C1 segment of cervical spinal cord (tissue), 14 donors: ENCODE data around the gene SPTSSB.

Experiments
- DNase-seq, 14 donors: peaks; one replicate each; lab custom pipeline; 2025; lab: John Stamatoyannopoulos, UW

Gene SPTSSB

DNA sequence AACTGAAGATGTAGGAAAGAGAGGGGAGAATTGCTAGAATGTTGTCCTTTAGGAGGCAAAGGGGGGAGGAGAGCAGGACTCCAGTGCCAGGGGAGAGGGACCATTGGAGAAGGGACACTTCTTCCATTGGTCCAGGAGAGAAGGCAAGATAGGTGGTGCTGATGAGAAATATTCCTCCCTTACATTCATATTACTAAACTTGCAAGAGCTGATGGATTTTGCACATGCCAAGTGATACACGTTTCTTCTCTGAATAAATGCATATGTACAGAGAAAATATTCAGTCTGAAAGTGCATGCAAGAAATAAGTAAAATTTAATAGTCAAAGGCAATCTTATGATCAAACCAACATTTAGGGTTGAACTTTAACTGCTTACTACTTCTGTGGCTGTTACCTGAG is 21.5 kb upstream of the SPTSSB start:
- no peak for DNase-seq

DNA sequence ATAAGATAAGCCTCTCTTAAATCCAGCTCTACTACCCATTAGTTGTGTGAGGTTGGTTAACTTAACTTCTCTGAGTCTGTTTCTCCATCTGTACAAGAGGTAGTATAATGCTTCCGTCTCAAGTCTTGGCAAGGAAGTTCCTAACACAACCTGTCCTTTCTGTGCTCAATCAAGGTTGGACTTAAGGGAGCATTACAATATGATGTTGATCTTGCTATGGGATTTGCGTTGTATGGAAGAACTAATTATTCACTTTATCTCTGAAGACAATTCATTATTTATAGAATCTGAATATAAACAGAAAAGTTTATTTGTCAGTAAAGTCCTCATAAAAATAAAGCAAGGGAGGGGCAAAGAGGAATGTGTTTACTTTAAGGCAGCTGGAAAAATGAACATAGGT is 18.9 kb upstream of the SPTSSB start:
- DNase-seq, result no peak

DNA sequence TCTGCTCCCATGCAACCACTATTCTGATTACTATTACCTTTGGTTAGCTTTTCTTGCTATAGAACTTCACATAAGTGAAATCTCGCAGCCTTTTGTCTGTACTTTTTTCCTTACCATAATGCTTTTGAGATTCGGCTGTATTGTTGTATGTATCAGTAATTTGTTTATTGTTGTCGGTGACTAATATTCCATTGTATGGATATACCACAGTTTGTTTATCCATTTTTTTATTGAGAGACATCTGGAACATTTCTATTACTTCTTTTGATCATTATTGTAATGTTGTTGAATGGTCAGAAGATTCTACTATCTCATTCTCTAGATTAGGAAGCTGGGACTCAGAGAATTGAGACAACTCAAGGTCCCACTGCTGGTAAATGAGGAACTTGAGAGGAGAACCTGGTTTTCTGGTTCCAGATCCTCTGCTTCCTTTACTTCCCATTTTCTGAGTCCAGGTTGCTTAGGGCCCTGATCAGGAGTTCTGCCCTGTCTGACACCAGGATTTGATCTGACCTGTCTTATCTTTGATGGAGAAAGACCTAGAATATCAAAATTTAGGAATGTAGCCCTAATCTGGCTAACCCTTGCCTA is 18.2 kb upstream of the SPTSSB start:
- no peak for DNase-seq

DNA sequence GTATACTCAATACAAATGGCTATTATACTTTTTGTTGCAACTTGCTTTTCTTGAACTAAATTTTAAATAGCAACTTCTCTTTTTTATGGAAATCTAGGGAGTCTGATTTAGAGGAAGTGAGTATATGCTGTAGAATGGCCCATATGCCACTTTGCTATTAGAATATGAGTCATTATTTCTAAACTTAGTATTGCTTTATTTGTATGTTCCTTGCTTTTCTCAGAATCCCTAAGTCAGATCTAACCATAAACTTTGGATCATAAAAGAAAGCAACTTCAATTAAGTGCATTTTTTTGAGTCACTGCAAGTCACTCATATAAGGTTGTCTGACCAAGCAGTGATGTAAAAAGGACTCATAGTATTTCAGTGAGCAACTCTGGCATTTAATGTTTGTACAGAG is 17.5 kb upstream of the SPTSSB start:
- DNase-seq, result no peak

DNA sequence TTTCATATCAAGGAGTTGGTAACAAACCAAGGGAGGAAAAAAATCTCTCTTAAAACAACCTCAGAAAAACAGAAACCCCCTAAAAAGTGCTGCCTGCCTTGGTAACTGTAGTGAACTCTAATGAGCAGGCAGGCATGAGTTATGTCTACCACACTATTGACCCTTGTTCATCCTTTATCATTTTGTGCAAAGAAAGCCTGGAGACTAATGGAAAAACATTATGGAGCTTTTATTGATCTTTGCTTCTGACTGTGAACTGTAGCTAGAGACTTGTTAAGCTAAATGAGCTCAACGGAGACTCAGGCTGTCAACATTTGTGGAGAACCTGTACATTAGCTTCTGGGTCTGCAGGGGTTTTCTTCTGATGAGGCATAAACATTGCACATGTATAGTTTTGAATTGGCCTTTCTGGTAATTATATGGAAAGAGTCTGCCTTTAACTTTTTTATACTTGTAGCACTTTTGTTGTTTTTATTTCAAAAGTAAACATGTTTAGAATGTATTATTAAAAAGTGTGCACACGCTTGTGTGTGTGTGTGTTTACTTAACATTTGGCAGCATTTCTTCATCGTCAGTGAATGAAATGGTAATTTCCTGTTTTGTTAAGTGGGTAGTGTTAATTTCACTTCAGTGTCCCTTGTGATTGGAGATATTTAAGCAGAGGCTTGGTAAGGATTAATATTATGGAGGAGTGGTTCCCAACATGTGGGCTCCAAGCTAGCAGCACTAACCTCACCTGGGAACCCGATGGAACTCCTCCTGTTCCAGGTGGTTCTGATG is 15.9 kb upstream of the SPTSSB start:
- DNase-seq, result no peak

DNA sequence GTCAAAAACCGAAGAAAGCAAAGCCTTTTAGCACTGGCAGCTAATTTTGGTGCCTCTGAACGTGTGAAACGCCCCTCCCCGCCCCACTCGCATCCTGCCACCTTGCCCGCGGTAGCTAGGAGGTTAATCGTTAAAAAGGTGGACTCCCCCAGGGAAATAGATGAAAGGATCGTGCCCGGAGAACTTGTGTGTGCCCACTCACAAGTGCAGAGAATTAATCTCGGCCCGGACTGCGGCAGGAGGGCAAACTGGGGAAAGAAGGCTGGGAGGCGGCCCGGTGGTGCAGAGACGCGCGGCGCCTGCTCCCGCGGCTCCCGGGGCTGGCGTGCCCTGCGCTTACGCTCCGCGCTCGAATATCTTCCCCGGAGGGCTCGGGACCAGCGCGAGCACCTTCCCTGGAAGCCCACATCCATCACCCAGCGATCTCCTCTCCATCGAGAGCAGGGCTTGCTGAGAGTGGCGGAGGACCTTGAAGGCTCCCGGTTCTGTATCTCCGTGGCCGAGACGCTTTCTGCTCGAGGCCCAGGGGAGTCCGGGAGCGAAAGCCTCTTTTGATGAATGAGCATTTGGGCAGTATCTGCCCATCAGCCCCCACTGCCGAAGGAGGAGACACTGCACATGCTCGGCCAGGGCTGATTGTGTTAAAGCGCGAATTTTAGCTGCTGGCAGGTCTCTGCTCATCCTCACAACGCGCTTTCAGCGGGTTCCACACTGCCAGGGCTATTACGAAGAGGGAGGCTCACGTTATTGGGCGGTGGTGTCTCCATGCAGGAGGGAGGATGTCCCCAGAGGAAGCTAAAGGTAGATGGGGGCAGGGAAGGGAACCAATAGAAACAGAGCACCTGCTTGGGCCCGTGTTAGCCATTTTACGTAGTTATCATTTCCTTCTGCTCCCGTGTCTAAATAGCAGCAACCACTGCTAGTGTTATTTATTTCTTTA is 1.3 kb upstream of the SPTSSB start:
- DNase-seq, result peak in 8 of 14 donors; percentile 5 to 89 (median 24)

DNA sequence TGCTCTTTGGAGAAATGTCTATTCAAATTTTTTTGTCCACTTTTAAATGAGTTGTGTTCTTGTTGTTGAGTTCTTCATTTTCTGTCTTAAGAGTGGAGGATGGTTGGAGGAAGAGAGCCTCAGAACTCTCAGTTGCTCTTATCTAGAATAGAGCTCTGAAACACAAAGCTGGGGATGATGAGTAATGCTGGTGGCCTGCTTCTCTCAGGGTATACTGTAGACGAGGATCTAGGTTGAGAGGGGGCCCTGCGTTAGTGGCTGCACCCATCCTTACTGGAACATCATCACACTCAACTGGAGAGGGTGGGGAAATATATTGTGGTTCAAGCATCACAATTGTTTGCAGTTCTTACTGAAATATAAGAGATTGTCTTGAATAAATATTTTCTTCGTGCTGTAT is 1.8 kb downstream of the SPTSSB start:
- DNase-seq, result no peak

DNA sequence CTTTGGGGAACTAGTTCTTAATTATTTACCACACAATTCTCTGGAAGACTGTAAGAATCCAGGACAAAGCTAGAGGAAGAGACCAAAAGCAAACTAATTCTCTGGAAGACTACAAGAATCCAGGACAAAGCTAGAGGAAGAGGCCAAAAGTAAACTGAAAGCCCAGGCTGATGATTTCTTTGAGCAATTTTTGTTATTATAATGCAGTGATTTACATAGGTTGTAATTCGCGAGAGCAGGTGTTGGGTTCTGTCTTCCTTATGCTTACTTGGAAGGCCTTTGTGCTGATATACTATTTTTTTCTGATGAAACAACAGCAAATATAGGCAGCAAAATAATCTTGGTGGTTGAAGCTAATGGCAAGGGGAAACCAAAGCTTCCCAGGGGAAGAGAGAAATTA is 5.2 kb downstream of the SPTSSB start:
- DNase-seq, result no peak

- no peak for DNase-seq
Measured at GRCh38 chr3:161358488-161358887, 12.8 kb downstream of the SPTSSB start.

GRCh38 chr3:161356287-161356686 is 15.0 kb downstream of the SPTSSB start:
- DNase-seq, result no peak

- no peak for DNase-seq
Measured at GRCh38 chr3:161355508-161355907, 15.8 kb downstream of the SPTSSB start.

- no peak for DNase-seq
Measured at GRCh38 chr3:161354554-161354953, 16.8 kb downstream of the SPTSSB start.

GRCh38 chr3:161351330-161351729 is 20.0 kb downstream of the SPTSSB start:
- no peak for DNase-seq

- no peak for DNase-seq
Measured at GRCh38 chr3:161350916-161351315, 20.4 kb downstream of the SPTSSB start.

GRCh38 chr3:161349529-161350312 is 21.6 kb downstream of the SPTSSB start:
- peak in 1 of 14 donors; percentile 61 for DNase-seq

DNA sequence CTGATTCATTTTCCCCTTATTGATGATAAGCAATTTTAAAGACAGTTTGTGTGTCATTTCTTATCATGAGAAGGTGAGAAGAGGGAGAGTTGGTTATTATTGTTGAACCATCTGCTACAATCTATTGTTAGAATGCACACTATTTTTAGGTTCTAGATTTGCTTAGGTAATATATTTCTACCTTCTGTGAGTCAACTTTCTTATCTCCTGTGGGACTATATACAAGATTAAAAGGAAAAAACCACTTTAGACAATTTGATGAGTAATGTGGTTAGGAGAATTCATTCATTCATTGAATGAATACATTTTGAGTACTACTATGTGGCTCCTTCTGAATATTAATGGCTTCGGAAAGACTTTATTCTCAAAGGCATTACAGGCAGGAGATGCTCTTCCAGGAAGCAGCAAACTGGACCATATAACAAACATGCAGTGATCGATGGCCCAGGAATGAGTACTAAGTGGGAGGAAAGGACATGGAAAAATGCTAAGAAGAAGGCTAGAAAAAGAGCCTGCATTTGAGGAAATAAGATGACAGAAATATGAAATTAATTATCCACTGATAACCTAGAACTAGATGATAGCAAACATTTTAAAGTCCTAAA is 22.4 kb downstream of the SPTSSB start:
- DNase-seq, result peak in 1 of 14 donors; percentile 55

DNA sequence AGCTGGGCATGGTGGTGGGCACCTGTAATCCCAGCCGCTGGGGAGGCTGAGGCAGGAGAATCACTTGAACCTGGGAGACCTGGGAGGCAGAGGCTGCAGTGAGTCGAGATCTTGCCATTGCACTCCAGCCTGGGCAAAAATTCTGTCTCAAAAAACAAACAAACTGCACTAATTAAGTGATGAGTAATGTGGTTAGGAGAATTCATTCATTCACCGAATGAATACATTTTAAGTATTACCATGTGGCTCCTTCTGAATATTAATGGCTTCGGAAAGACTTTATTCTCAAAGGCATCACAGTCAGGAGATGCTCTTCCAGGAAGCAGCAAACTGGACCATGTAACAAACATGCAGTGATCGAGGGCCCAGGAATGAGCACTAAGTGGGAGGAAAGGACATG is 23.6 kb downstream of the SPTSSB start:
- DNase-seq, result no peak

DNA sequence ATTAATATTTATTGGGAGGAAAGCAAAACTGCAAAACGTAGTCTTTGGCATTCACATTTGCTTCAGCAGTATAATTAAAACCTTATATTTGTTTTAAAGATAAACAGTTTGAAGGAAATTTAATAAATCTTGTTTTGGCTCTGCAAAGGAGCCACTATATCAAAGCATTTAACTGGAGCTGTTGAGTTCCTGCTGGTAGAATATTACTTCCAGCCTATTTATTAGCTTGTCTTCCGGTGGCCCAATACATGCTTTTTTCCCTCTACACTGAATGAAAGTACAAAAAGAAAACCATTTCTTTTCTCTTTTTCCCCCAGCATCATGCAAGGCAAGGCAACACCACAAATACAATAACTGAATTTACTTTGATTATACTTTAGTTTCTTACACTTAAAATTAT is 26.3 kb downstream of the SPTSSB start:
- peak in 1 of 14 donors; percentile 58 for DNase-seq

DNA sequence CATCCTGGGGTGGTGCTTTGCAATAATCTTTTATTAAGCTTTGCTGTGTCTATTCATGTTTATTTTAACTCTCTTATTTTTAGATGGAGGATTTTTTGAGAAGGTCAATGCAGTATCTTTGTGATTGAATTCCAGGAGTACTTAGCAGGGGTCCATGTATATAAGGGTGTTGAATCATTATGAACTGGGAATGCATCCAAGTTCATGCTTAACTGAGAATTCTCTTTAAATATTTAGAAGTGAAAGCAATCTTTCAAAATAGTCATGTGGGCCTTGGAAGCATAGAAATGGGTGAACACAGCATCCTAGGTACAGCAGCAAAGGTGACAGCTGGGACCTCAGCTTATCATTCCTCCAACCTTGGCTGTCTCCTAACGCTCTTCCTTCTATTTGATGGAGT is 27.3 kb downstream of the SPTSSB start:
- peak in 1 of 14 donors; percentile 17 for DNase-seq

DNA sequence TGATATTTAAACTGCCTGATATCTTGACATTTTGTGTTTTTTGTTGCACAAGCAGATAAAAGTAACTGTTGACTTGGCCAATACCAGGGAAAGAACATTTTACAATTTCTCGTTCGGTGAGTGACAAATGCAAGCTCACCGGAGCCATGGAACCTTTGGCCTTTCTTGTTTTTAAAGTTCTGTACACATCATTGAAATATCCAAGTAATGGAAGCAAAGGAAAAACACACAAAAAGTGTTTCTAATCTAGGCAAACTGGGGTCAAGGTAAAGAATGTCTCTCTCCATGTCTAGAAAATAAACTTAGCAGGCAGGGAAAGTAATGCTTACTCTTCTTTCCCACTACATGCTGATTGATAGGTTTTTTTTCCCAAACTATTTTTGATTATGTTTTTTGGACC is 27.8 kb downstream of the SPTSSB start:
- no peak for DNase-seq

GRCh38 chr3:161342629-161343028 is 28.7 kb downstream of the SPTSSB start:
- DNase-seq, result no peak
